H9 (cell line): Measurements from ENCODE around the gene ELFN1. TPM values are rescaled to one million over a fixed set of nuclear protein-coding genes. Genes with fewer than 3 reads are reported as not detected.

Experiments
- DNase-seq: peaks from one replicate; pipeline ENCODE4 v3.0.0-alpha.2; 2017
- H2AFZ ChIP-seq: one replicate; pipeline ENCODE4 v1.6.1; 2013; ENCODE audit warnings: mild to moderate bottlenecking, low read length, control low read depth, moderate library complexity
- H2AK5ac ChIP-seq: 2 replicates; pipeline ENCODE4 v1.6.1; 2013; ENCODE audit warnings: low read length, control low read depth, mixed read lengths; ENCODE audit not compliant: insufficient read length
- H2BK120ac ChIP-seq: one replicate; pipeline ENCODE4 v1.6.1; 2013; ENCODE audit warnings: low read depth, mild to moderate bottlenecking, low read length, control low read depth, inconsistent platforms; ENCODE audit not compliant: poor library complexity, severe bottlenecking
- H2BK12ac ChIP-seq: 2 replicates; pipeline ENCODE4 v1.6.1; 2013; ENCODE audit warnings: low read length, control low read depth, mixed read lengths, low read depth; ENCODE audit not compliant: insufficient read length
- H2BK15ac ChIP-seq: 2 replicates; pipeline ENCODE4 v1.6.1; 2013; ENCODE audit warnings: low read depth, low read length, control low read depth
- H2BK20ac ChIP-seq: one replicate; pipeline ENCODE4 v1.6.1; 2013; ENCODE audit warnings: low read depth, mild to moderate bottlenecking, low read length, control low read depth, inconsistent platforms; ENCODE audit not compliant: poor library complexity, severe bottlenecking
- H2BK5ac ChIP-seq: 2 replicates; pipeline ENCODE4 v1.6.1; 2013; ENCODE audit warnings: low read length, control low read depth, mixed read lengths; ENCODE audit not compliant: insufficient read length
- H3K14ac ChIP-seq: 2 replicates; pipeline ENCODE4 v1.6.1; 2013; ENCODE audit warnings: low read length, control low read depth; ENCODE audit not compliant: insufficient read depth
- H3K18ac ChIP-seq: 2 replicates; pipeline ENCODE4 v1.6.1; 2013; ENCODE audit warnings: low read depth, mild to moderate bottlenecking, mixed read lengths, low read length, control low read depth; ENCODE audit not compliant: insufficient read length
- H3K23ac ChIP-seq: 2 replicates; pipeline ENCODE4 v1.6.1; 2013; ENCODE audit warnings: low read length, control low read depth, mixed read lengths, low read depth; ENCODE audit not compliant: insufficient read length
- H3K23me2 ChIP-seq: 2 replicates; pipeline ENCODE4 v1.6.1; 2013; ENCODE audit warnings: low read depth, mild to moderate bottlenecking, mixed read lengths, low read length, control low read depth; ENCODE audit not compliant: insufficient read length, poor library complexity, severe bottlenecking
- H3K27ac ChIP-seq: 2 replicates; pipeline ENCODE4 v1.5.1; 2013; ENCODE audit warnings: low read length, control low read depth, mixed read lengths, low read depth; ENCODE audit not compliant: insufficient read length
- H3K27me3 ChIP-seq: 2 replicates; pipeline ENCODE4 v1.6.1; 2013; ENCODE audit warnings: low read length, control low read depth, inconsistent platforms; ENCODE audit not compliant: insufficient read depth
- H3K4ac ChIP-seq: 2 replicates; pipeline ENCODE4 v1.6.1; 2013; ENCODE audit warnings: low read depth, mild to moderate bottlenecking, control low read depth, inconsistent platforms, low read length, moderate library complexity
- H3K4me1 ChIP-seq: 2 replicates; pipeline ENCODE4 v1.6.1; 2013; ENCODE audit warnings: low read length, control low read depth, inconsistent platforms; ENCODE audit not compliant: insufficient read depth
- H3K4me2 ChIP-seq: 2 replicates; pipeline ENCODE4 v1.6.1; 2013; ENCODE audit warnings: low read length, control low read depth, mixed read lengths; ENCODE audit not compliant: insufficient read length, insufficient read depth
- H3K56ac ChIP-seq: 2 replicates; pipeline ENCODE4 v1.6.1; 2013; ENCODE audit warnings: low read depth, mild to moderate bottlenecking, mixed read lengths, low read length, control low read depth; ENCODE audit not compliant: insufficient read length
- H3K79me1 ChIP-seq: 2 replicates; pipeline ENCODE4 v1.6.1; 2013; ENCODE audit warnings: low read depth, mild to moderate bottlenecking, moderate library complexity, low read length, control low read depth, inconsistent platforms; ENCODE audit not compliant: insufficient read depth, poor library complexity, severe bottlenecking
- H3K79me2 ChIP-seq: 2 replicates; pipeline ENCODE4 v1.6.1; 2013; ENCODE audit warnings: low read length, control low read depth, inconsistent platforms; ENCODE audit not compliant: insufficient read depth
- H3K9ac ChIP-seq: 2 replicates; pipeline ENCODE4 v1.6.1; 2013; ENCODE audit warnings: low read length, control low read depth, mixed read lengths; ENCODE audit not compliant: insufficient read length; ENCODE audit errors: extremely low read depth
- H3K9me3 ChIP-seq: one replicate; pipeline ENCODE4 v1.6.1; 2013; ENCODE audit warnings: low read depth, low read length, inconsistent platforms; ENCODE audit not compliant: control insufficient read depth
- H3T11ph ChIP-seq: one replicate; pipeline ENCODE4 v1.6.1; 2013; ENCODE audit warnings: mild to moderate bottlenecking, low read length, control low read depth, inconsistent platforms
- H4K20me1 ChIP-seq: one replicate; pipeline ENCODE4 v1.6.1; 2013; ENCODE audit not compliant: control insufficient read depth, insufficient read length, insufficient read depth
- H4K5ac ChIP-seq: 2 replicates; pipeline ENCODE4 v1.6.1; 2013; ENCODE audit warnings: low read depth, mild to moderate bottlenecking, mixed read lengths, low read length, control low read depth; ENCODE audit not compliant: insufficient read length
- H4K8ac ChIP-seq: replicated peaks from 2 replicates; pipeline ENCODE4 v1.6.1; 2013; ENCODE audit warnings: low read length, control low read depth, mixed read lengths, low read depth; ENCODE audit not compliant: insufficient read length
- H4K91ac ChIP-seq: 2 replicates; pipeline ENCODE4 v1.6.1; 2013; ENCODE audit warnings: low read depth, mild to moderate bottlenecking, moderate library complexity, mixed read lengths, low read length, control low read depth; ENCODE audit not compliant: insufficient read length
- H3K27ac Mint-ChIP-seq, 3 experiments: 2 replicates in 2 of 3; 3 replicates in 1 of 3; pipeline ENCODE4 v1.8.0; 2020 to 2021; ENCODE audit warnings: mixed read lengths in 3 of 3, mild to moderate bottlenecking in 1 of 3, moderate library complexity in 1 of 3
- H3K27me3 Mint-ChIP-seq: 2 replicates; pipeline ENCODE4 v1.8.0; 2021; ENCODE audit warnings: low read depth, mild to moderate bottlenecking, moderate library complexity, mixed read lengths
- H3K36me3 Mint-ChIP-seq, 3 experiments: 2 replicates in 2 of 3; 3 replicates in 1 of 3; pipeline ENCODE4 v1.8.0; 2020 to 2021; ENCODE audit warnings: low read depth in 3 of 3, mixed read lengths in 3 of 3; ENCODE audit not compliant: insufficient read depth in 1 of 3
- H3K4me1 Mint-ChIP-seq, 2 experiments: 2 replicates each; pipeline ENCODE4 v1.8.0; 2020; ENCODE audit warnings: mixed read lengths in 2 of 2
- H3K4me3 Mint-ChIP-seq, 2 experiments: 2 replicates in 1 of 2; 3 replicates in 1 of 2; pipeline ENCODE4 v1.8.0; 2020 to 2021; ENCODE audit warnings: mild to moderate bottlenecking in 2 of 2, mixed read lengths in 2 of 2, moderate library complexity in 1 of 2
- H3K9me3 Mint-ChIP-seq, 2 experiments: 2 replicates in 1 of 2; 3 replicates in 1 of 2; pipeline ENCODE4 v1.8.0; 2020; ENCODE audit warnings: mild to moderate bottlenecking in 2 of 2, mixed read lengths in 2 of 2, moderate library complexity in 1 of 2
- CTCF ChIP-seq: fragments of 200-600 bp; sonication (generic); conservative IDR thresholded peaks from 3 replicates; pipeline ENCODE4 v1.8.0; 2021; ENCODE audit warnings: antibody characterized with exemption, mild to moderate bottlenecking
- WGBS: extraction: QIAGEN DNeasy Blood & Tissue Kit; methylation state at CpG from one replicate; pipeline ENCODE4 v1.1.7; 2013; ENCODE audit warnings: missing lambda C conversion rate, low lambda C conversion rate, mixed read lengths; ENCODE audit not compliant: insufficient read length; ENCODE audit errors: extremely low coverage; 5-methylcytosine and 5-hydroxymethylcytosine counted together
- total RNA-seq: library from RNA; stranded (reverse); gene quantifications from 2 replicates; pipeline ENCODE4 v1.2.1, GENCODE V29; 2021

ELFN1 gene
- total RNA-seq, 1 experiment from 2014 or later, result 3.7 TPM

GRCh38 chr7:1651031-1651446 lies 19.0 kb upstream of the ELFN1 start:
- TF ChIP-seq CTCF, result no peak
- no CpG with 5 or more reads among the region's 13 CpGs for WGBS
- H3K36me3 Mint-ChIP-seq, result no peaks in the 10 kb centered on the region

More at GRCh38 chr7:1651031-1651446, 19.0 kb upstream of the ELFN1 start:
- Mint-ChIP-seq H3K27me3 (peaks cover 6% of the 10 kb centered on the region), H3K9me3 (no peaks in the 10 kb centered on the region), H3K27ac (no peak overlapping the region), H3K4me3 (no peak overlapping the region), H3K4me1 (peaks cover 0 to 20% of the 10 kb centered on the region in 2 experiments; a peak in 2 of 4 replicates)
- Histone ChIP-seq H3K4me1 (no peaks in the 10 kb centered on the region), H2BK12ac (no peak overlapping the region), H2BK120ac (no peak overlapping the region), H3K56ac (no peak overlapping the region), H4K8ac (no peak overlapping the region), H3K9ac (no peak overlapping the region), H2BK15ac (no peak overlapping the region), H4K20me1 (no peaks in the 10 kb centered on the region), H4K5ac (no peak overlapping the region), H3K4ac (no peak overlapping the region), H3K27me3 (no peaks in the 10 kb centered on the region; the same call in 1 of the 2 replicates), H3K79me2 (no peaks in the 10 kb centered on the region), H4K91ac (no peak overlapping the region), H2BK20ac (no peak overlapping the region), H3K18ac (no peak overlapping the region), H2AK5ac (no peak overlapping the region), H3K9me3 (no peaks in the 10 kb centered on the region), H3T11ph (no peak overlapping the region), H2AFZ (no peak overlapping the region), H3K79me1 (no peaks in the 10 kb centered on the region), H3K4me2 (no peak overlapping the region), H3K23me2 (no peaks in the 10 kb centered on the region), H3K14ac (no peak overlapping the region), H2BK5ac (no peak overlapping the region), H3K27ac (no peak overlapping the region), H3K23ac (no peak overlapping the region)
- no peak for DNase-seq
